ENCODE data around the gene PDE6B.
"Not testable (repeated sequence)": the region's sequence is repeated elsewhere in the genome, so short reads cannot be mapped to it uniquely, and the experiment has no call there.

Gene PDE6B

GRCh38 chr4:624705-625590 lies at the start of gene PDE6B:
TSS of gene PDE6B (plus strand) at chr4:625573. CDS start at chr4:625627, 54 bp downstream.
- FAIRE-seq: no peak

GRCh38 chr4:576245-576821 lies 49.0 kb upstream of the PDE6B start, which contains the start of gene TMEM271:
TSS of gene TMEM271 (minus strand) at chr4:576295. CDS start at chr4:576062, 233 bp downstream.
- no peak for FAIRE-seq

GRCh38 chr4:576991-577498 lies 48.3 kb upstream of the PDE6B start:
- FAIRE-seq: no peak

GRCh38 chr4:577499-578450 lies 47.6 kb upstream of the PDE6B start:
- FAIRE-seq: no peak

DNA sequence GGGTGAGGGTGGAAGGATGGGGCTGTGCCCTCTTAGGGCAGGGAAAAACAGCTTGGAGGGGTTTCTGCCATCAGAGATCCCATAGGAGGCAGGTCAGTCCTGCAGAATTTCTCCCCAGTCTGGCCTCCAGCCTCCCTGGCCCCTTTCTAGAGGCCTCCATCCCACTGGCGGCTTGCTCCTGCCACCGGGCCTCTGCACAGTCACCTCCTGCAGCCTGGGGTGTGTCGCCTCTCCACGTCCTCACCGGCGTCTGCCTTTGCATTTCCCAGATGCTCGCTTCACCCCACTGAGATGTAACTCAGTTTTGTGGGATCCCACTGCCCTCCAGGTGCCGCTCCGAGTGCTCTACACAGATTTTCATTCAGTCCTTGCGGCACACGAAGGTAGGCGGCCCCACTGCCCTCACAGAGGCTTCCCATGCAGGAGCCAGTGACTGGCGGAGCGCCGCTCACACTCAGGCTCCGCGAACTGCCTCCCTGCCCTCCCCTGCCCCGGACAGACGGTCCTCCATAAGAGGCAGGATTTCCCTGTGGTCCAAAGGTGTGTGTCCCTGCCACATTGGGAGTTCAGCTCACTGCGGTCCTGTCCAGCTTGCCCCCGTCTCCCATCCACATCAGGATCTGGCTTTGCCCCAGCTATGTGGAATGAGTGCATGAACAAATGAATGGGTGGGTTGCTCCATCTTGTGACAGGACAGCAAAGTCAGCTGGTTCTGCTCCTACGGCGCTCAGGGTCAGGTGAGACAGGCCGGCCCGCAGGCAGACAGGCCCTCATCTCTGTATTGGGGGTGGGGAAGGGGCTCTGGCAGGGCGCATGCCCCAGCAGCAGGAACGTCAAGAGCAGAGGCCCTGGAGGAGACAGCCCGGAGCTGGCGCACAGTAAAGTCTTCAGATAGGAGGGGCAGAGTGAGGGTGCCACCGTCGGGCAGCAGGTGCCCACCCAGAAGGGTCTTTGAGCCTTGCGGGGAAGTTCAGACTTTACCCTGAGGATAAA lies 46.6 kb upstream of the PDE6B start:
- no peak for FAIRE-seq

- no peak for FAIRE-seq
These were observed 45.7 kb upstream of the PDE6B start for GRCh38 chr4:579543-580175.

DNA sequence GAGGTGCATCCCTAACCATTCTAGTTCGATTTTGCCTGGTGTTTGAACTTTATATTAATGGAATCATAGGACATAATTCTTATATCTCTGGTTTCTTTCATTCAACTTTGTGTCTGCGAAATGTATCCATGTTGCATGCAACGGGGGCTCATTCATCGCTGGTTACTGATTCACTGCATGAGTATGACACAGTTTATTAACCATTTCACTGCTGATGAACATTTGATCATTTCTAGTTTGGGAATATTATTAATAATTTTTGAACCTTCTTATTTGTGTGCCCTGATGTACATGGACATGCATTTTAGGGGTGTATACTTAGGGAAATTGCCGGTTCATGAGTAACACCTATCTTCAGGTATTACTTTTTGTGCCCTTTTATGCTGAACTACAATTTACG lies 44.2 kb upstream of the PDE6B start:
- no peak for FAIRE-seq

GRCh38 chr4:581753-582361 lies 43.5 kb upstream of the PDE6B start:
- no peak for FAIRE-seq

DNA sequence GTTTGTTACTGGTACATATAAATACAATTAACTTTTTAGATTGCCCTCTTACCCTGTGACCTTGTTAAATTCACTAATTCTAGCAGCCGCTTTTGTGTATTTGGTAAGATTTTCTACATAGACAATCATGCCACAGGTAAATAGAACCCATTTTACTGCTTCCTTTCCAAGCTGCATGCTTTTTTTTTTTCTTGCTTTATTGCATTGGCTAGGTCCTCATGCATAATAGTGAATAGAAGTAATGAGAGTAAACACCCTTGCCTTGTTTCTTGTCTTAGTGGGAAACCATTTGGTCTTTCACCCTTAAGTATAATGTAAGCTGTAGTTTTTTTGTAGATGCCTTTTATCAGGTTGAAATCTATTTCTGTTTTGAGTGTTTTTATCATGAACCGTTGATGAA lies 41.6 kb upstream of the PDE6B start:
- FAIRE-seq: no peak

DNA sequence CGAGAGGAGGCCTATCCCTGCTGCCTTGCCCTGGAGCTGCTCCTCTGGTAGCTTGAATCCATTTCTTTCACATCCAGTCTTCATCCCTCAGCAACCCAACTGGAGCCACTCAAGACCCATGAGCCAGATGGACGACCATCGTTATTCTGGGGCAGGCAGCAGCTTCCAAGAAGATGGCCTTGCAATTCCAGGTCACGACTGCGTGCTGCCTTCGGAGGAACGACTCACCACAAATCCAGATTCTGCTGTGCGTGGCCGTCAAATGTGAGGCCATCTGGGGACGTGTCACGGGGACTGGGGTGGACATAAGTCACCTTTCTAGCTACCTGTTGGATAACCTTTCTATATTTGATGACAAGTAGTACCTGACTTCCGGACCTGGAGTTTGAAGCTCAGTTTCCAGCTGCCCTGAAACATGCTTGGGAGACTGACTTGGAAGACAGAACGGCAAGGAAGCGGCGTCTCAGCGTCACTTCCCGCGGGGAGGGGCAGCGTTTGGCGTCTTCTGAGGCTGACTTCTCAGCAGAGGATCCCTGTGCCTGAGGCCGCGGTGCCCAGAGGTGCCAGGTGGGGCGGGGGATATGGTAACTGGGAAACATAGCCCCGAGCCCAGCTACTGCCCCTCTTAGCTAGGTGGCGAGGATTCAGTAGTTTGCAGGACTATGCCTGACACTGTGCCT lies 37.6 kb upstream of the PDE6B start:
- no peak for FAIRE-seq

DNA sequence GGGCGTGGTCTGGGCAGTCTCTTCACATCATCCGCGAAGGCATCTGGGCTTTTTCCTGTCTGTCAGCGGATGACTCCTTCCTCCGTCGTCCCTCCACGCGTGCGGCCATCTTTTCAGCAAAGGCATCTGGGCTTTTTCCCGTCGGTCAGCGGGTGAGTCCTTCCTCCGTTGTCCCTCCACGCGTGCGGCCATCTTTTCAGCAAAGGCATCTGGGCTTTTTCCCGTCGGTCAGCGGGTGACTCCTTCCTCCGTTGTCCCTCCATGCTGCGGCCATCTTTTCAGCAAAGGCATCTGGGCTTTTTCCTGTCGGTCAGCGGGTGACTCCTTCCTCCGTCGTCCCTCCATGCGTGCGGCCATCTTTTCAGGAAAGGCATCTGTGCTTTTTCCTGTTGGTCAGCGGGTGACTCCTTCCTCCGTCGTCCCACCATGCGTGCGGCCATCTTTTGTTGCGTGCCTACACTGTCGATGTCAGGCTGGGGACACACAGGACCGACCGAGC lies 37.0 kb upstream of the PDE6B start:
- no peak for FAIRE-seq

- FAIRE-seq: no peak
These were observed 36.0 kb upstream of the PDE6B start for GRCh38 chr4:589219-589963.

DNA sequence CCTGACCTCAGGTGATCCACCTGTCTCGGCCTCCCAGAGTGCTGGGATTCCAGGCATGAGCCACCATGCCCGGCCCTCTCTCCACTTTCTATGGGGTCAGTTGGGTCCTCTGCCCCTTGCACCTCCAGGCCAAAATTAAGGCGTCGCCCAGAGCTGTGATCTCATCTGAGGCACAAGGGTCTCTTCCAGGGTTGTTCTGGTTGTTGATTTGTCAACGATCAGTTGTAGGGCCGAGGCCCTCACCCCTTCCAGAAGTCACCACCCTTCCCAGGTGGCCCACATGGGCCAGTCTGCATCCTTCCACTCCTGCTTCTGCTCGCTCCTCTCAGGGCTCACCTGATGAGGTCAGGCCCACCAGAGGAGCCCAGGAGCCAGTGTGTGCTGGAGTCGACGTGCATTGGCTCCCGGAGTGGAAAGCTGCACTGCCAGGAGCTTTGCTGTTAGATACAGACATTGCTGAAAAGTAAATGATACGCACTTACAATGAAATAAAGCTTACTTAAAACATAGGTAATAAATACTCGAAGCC lies 35.0 kb upstream of the PDE6B start:
- no peak for FAIRE-seq

DNA sequence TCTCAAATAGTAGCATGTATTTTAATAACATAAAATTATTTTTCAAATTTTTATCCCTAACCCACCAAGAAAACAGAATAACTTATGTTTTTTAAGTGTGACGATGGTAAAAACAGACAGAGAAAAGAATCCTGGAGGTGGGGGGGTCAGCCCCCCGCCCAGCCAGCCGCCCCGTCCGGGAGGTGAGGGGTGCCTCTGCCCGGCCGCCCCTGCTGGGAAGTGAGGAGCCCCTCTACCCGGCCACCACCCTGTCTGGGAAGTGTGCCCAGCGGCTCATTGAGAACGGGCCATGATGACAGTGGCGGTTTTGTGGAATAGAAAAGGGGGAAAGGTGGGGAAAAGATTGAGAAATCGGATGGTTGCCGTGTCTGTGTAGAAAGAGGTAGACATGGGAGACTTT lies 33.2 kb upstream of the PDE6B start:
- FAIRE-seq: not testable (repeated sequence)

DNA sequence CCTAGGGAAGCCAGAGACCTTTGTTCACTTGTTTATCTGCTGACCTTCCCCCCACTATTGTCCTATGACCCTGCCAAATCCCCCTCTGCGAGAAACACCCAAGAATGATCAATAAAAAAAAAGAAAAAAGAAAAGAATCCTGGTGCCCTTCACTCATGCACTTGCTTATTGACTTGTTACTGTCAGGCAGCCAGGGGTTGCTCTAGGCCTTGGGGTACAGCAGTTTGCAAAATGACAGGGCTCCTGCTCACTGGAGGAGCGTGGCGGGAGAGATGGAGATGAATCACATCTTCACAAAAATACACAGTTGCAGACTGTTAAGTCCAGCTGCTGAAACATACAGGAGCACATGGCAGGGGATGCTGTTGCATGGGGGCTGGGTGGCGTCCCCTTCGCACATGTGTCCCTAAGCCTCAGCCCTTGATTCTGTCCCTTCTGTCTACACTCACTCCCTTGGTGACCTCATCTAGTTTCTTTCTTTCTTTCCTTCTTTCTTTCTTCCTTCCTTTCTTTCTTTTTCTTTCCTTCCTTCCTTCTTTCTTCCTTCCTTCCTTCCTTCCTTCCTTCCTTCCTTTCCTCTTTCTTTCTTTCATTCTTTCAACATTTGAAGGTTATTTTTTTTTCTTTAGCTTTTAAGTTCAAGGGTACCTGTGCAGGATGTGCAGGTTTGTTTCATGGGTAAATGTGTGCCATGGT lies 32.4 kb upstream of the PDE6B start:
- no peak for FAIRE-seq

- no peak for FAIRE-seq
These were observed 26.4 kb upstream of the PDE6B start for GRCh38 chr4:598925-599324.

GRCh38 chr4:600166-600565 lies 25.2 kb upstream of the PDE6B start:
- FAIRE-seq: no peak

DNA sequence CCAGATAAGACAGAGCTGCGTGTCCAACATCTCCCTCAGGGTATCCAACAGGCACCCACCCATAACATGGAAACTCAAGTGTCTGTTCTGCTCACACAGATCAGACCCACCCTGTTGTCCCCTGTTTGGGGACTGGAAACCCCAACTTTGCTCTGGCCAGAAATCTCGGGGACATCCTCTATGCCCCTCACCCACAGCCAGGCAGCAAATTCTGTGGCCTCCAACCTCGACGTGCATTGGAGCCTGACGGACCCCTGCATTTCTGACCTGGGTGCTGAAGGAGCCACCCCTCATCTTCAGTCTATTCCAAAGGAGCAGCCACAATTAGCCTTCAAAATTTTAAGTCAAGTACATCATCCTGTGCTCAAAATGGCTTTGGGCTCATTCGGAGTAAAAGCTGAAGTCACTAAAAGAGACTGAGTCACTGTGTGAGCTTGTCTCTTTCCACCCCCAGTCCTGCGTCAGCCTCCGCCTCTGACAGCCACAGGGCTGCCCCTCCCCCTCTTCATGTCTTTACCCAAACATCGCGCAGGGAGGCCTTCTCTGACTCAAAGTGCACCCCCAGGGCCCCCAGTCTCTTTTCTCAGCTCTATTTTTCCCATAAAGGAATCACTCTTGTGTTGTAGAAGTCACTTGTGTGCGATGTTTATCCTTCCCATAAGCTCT lies 24.4 kb upstream of the PDE6B start:
- no peak for FAIRE-seq
